Testis (tissue), 3 donors: ENCODE data around the gene CHRM2. TPM values are rescaled to one million over a fixed set of nuclear protein-coding genes. Genes with fewer than 3 reads are reported as not detected.

ENCODE experiments used
- DNase-seq: peaks from one replicate; pipeline ENCODE4 v3.0.0-alpha.2; 2019
- H3K27ac ChIP-seq, 2 donors: fragments of 200-600 bp; sonication (generic); one replicate each; pipeline ENCODE4 v1.5.1; 2019
- H3K27me3 ChIP-seq: fragments of 200-600 bp; sonication (generic); one replicate; pipeline ENCODE4 v1.5.1; 2019
- H3K36me3 ChIP-seq: fragments of 200-600 bp; sonication (generic); one replicate; pipeline ENCODE4 v1.5.1; 2017; ENCODE audit warnings: low read depth; ENCODE audit errors: missing control alignments
- H3K4me1 ChIP-seq: fragments of 200-600 bp; sonication (generic); one replicate; pipeline ENCODE4 v1.5.1; 2019
- H3K4me3 ChIP-seq, 2 donors: fragments of 200-600 bp; sonication (generic); one replicate each; pipeline ENCODE4 v1.5.1; 2017 to 2019
- H3K9me3 ChIP-seq: fragments of 200-600 bp; sonication (generic); one replicate; pipeline ENCODE4 v1.5.1; 2017
- POLR2A ChIP-seq: fragments of 450-650 bp; IDR thresholded peaks from one replicate; pipeline ENCODE4 v1.6.1; 2017; ENCODE audit warnings: antibody characterized with exemption, mild to moderate bottlenecking, moderate library complexity
- WGBS, 2 donors: methylation state at CpG; one replicate each; pipeline ENCODE4 v1.1.5; 2018; 5-methylcytosine and 5-hydroxymethylcytosine counted together
- intact Hi-C: fragments of 100-400 bp; cut with DNase I; formaldehyde crosslinking; loops from one replicate; pipeline ENCODE4 v1.15.1; 2023; ENCODE audit warnings: low total_unique reads
- polyA plus RNA-seq: library from polyadenylated mRNA; stranded (reverse); fragments of 350-450 nt; fragmentation: Illumina TruSeq; extraction: RNeasy Lipid Tissue Mini Kit (QIAGEN cat#74804); gene quantifications from one replicate; pipeline ENCODE4 v1.2.3, GENCODE V29; 2014; ENCODE audit warnings: low read depth, low replicate concordance; ENCODE audit not compliant: insufficient read depth
- total RNA-seq, 2 donors: library from RNA; depleted of rRNA; stranded (reverse); fragments of >200 nt; gene quantifications; one replicate each; pipeline ENCODE4 v1.2.3, GENCODE V29; 2016
- TF ChIP-seq, protein P1 (sequence below), 3 experiments: fragments of 450-650 bp in 2 of 3; fragments of 200-600 bp in 1 of 3; sonication (generic) in 1 of 3; IDR thresholded peaks; one replicate each; pipeline ENCODE4 v1.5.1; 2016 to 2019; ENCODE audit warnings: antibody characterized with exemption in 3 of 3, mild to moderate bottlenecking in 2 of 3, moderate library complexity in 1 of 3

Gene CHRM2
- total and polyA plus RNA-seq, 3 donors from 2014 or later, result 0.31 to 1.7 (median 0.55) TPM

DNA sequence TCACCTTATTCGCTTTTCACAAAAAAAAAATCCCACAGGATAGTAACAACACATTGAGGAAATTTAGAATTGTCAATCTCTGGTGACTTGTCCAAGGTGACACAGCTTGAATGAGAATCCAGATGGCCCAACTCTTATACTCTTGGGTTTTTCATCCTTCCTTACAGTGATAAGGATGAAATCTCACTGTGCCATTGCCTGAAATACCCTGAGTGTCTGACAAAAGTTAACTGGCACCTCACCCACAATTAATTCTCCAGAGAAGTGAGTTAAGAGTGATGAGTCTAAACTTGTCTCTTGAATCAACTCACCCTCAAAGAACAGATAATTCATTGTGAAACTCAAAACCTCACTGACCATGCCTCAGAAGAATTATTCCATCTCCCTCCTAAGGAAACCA lies 18.9 kb downstream of the CHRM2 start:
- no peaks in the 10 kb centered on the region for H3K9me3 ChIP-seq
- 94% methylated on average over 1 of the region's 1 CpG for WGBS, 2 donors
- TF ChIP-seq POLR2A, result no peak
- TF ChIP-seq, protein P1, sequence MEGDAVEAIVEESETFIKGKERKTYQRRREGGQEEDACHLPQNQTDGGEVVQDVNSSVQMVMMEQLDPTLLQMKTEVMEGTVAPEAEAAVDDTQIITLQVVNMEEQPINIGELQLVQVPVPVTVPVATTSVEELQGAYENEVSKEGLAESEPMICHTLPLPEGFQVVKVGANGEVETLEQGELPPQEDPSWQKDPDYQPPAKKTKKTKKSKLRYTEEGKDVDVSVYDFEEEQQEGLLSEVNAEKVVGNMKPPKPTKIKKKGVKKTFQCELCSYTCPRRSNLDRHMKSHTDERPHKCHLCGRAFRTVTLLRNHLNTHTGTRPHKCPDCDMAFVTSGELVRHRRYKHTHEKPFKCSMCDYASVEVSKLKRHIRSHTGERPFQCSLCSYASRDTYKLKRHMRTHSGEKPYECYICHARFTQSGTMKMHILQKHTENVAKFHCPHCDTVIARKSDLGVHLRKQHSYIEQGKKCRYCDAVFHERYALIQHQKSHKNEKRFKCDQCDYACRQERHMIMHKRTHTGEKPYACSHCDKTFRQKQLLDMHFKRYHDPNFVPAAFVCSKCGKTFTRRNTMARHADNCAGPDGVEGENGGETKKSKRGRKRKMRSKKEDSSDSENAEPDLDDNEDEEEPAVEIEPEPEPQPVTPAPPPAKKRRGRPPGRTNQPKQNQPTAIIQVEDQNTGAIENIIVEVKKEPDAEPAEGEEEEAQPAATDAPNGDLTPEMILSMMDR (IDR thresholded peaks at IDR 0.05), result no peak
- no peak overlapping the region for H3K4me3 ChIP-seq
- no peaks in the 10 kb centered on the region for H3K27me3 ChIP-seq
- H3K36me3 ChIP-seq, result no peaks in the 10 kb centered on the region
- no peaks in the 10 kb centered on the region for H3K4me1 ChIP-seq
- intact Hi-C loops, result no loop called here
- no peak overlapping the region for H3K27ac ChIP-seq
- DNase-seq, result no peak

DNA sequence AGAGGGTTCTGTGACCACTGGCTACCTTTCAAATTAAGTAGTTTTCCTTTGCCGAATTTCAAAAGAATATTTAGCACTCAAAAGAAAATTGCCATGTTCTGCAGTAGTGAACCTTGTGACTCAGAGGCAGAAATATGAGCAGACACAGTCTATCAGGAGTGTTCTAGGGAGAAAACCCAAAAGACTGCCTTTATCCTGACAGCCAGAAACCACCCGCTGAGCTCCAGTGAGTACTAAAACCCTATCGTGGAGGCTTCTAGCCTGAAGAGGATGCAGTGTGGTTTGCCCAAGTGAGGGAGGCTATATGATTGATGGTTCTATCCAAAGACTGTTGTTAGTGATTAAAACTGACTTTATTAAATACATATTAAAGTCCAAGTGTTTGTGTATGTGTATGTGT lies 21.9 kb downstream of the CHRM2 start:
- DNase-seq, result no peak
- Histone ChIP-seq H3K9me3 (no peaks in the 10 kb centered on the region), H3K36me3 (no peaks in the 10 kb centered on the region), H3K27ac (no peak overlapping the region), H3K27me3 (no peaks in the 10 kb centered on the region), H3K4me3 (no peak overlapping the region), H3K4me1 (no peaks in the 10 kb centered on the region)
- intact Hi-C loops, result no loop called here
- no peak for TF ChIP-seq POLR2A
- TF ChIP-seq, protein P1 (IDR thresholded peaks at IDR 0.05), result no peak
- 45 to 60% methylated on average over 3 of the region's 3 CpGs for WGBS, 2 donors

DNA sequence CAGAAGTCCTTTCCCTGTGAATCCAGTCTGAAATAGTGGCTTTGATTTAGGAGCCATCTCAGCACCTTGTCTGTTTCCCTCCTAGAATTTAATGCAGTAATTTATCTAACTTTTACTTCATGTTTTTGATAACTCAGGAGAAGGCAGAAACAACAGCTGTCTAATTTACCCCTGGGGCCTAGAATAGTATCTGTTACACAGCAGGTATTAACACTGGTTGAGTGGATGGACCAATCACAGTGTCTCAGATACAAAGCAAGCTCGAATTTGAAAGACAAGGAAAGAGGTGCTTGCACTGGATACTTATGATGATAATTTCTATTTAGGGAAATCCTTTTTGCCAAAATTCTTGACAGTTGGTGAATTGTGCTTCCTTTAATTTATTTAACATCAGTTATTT lies 23.4 kb downstream of the CHRM2 start:
- Histone ChIP-seq H3K4me1 (no peaks in the 10 kb centered on the region), H3K4me3 (no peak overlapping the region), H3K36me3 (no peaks in the 10 kb centered on the region), H3K9me3 (no peaks in the 10 kb centered on the region), H3K27ac (no peak overlapping the region), H3K27me3 (no peaks in the 10 kb centered on the region)
- intact Hi-C loops, result no loop called here
- TF ChIP-seq POLR2A, result no peak
- TF ChIP-seq, protein P1 (IDR thresholded peaks at IDR 0.05), result no peak
- no peak for DNase-seq
- WGBS, 2 donors, result 62 to 68% methylated on average over 1 of the region's 1 CpG

DNA sequence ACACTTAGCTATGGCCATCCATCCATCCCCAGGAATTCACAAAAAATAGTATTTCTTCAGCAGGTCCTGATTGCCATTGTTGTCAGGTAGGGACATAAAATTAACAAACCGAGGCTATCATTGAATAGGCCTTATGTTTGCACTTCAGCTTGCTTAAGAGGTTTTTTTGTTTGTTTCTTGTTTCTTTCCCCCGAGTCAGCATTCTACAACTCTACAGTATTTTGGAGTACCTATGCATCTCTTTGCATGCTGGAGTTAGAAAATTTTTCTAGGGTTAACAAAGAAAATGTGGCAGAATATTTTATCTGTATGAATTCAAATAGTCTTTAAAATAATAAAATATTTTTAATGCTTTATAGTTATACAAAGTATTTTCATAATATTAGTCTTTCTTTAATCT lies 26.3 kb downstream of the CHRM2 start:
- H3K27ac ChIP-seq, result no peak overlapping the region
- H3K4me1 ChIP-seq, result no peaks in the 10 kb centered on the region
- intact Hi-C loops, result no loop called here
- H3K9me3 ChIP-seq, result no peaks in the 10 kb centered on the region
- TF ChIP-seq, protein P1 (IDR thresholded peaks at IDR 0.05), result no peak
- no peak for TF ChIP-seq POLR2A
- H3K36me3 ChIP-seq, result no peaks in the 10 kb centered on the region
- no peak for DNase-seq
- no peaks in the 10 kb centered on the region for H3K27me3 ChIP-seq
- H3K4me3 ChIP-seq, result no peak overlapping the region
- WGBS, 2 donors, result 79 to 91% methylated on average over 2 of the region's 2 CpGs

DNA sequence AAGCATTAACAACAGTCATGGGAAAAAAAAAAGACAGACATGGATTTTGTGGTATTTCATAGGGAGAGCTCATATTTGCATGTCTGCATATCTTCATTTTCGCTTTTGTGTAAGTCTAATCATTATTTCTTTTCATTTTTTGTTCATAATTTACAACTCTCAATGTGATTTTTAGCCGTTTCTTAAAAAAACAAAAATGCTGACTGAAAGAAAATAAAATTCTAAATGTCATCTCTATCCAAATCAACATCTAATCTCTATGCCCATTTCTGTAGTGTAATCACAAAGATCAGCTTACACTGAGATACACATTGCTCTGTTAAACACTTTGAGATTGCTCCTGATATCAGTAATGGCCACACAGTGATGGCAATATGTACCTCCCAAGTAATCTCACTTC lies 29.2 kb downstream of the CHRM2 start:
- Histone ChIP-seq H3K9me3 (no peaks in the 10 kb centered on the region), H3K4me1 (no peaks in the 10 kb centered on the region), H3K36me3 (no peaks in the 10 kb centered on the region), H3K4me3 (no peak overlapping the region), H3K27ac (no peak overlapping the region), H3K27me3 (no peaks in the 10 kb centered on the region)
- intact Hi-C loops, result no loop called here
- 67 to 82% methylated on average over 2 of the region's 2 CpGs for WGBS, 2 donors
- no peak for TF ChIP-seq POLR2A
- TF ChIP-seq, protein P1 (IDR thresholded peaks at IDR 0.05), result no peak
- DNase-seq, result no peak
